D721Med (cell line): ENCODE data around the gene SLC26A11.
"Not testable (repeated sequence)": the region's sequence is repeated elsewhere in the genome, so short reads cannot be mapped to it uniquely, and the experiment has no call there.

Experiments used
- DNase-seq: peaks from one replicate; pipeline ENCODE4 v3.0.0; 2011; ENCODE audit warnings: low spot score; ENCODE audit not compliant: insufficient read length
- FAIRE-seq: peaks from 2 replicates; lab custom pipeline; 2011; peaks lifted over from hg19 to GRCh38; lab: Jason Lieb, UNC
- TF ChIP-seq, protein P1 (sequence below): IDR thresholded peaks from 2 replicates; pipeline ENCODE4 v1.5.1; 2012; ENCODE audit warnings: mild to moderate bottlenecking, control low read depth; ENCODE audit not compliant: insufficient read depth; ENCODE audit errors: missing control alignments

SLC26A11 gene

DNA sequence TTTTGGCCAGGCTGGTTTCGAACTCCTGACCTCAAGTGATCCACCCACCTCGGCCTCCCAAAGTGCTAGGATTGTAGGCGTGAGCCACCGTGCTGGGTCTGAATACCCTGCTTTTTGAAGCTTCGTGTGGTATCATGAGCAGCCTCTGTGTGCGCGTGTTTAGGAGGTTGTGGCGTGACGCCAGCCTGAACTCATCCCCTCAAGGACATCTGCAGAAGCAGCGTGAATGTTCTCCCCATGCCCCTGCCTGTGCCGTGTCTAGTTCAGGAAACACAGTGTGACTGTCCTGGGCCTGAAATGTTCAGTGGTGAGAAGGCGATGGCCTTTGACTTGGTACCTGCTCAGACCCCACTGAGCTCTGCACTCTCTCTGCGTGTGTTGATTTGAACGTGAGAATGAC is 76.0 kb downstream of the SLC26A11 start:
- DNase-seq: no peak
- TF ChIP-seq, protein P1, sequence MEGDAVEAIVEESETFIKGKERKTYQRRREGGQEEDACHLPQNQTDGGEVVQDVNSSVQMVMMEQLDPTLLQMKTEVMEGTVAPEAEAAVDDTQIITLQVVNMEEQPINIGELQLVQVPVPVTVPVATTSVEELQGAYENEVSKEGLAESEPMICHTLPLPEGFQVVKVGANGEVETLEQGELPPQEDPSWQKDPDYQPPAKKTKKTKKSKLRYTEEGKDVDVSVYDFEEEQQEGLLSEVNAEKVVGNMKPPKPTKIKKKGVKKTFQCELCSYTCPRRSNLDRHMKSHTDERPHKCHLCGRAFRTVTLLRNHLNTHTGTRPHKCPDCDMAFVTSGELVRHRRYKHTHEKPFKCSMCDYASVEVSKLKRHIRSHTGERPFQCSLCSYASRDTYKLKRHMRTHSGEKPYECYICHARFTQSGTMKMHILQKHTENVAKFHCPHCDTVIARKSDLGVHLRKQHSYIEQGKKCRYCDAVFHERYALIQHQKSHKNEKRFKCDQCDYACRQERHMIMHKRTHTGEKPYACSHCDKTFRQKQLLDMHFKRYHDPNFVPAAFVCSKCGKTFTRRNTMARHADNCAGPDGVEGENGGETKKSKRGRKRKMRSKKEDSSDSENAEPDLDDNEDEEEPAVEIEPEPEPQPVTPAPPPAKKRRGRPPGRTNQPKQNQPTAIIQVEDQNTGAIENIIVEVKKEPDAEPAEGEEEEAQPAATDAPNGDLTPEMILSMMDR: no peak
- FAIRE-seq: no peak

- DNase-seq: no peak
- no peak for FAIRE-seq
- TF ChIP-seq, protein P1: no peak
Measured at GRCh38 chr17:80297996-80298560, 77.9 kb downstream of the SLC26A11 start.

DNA sequence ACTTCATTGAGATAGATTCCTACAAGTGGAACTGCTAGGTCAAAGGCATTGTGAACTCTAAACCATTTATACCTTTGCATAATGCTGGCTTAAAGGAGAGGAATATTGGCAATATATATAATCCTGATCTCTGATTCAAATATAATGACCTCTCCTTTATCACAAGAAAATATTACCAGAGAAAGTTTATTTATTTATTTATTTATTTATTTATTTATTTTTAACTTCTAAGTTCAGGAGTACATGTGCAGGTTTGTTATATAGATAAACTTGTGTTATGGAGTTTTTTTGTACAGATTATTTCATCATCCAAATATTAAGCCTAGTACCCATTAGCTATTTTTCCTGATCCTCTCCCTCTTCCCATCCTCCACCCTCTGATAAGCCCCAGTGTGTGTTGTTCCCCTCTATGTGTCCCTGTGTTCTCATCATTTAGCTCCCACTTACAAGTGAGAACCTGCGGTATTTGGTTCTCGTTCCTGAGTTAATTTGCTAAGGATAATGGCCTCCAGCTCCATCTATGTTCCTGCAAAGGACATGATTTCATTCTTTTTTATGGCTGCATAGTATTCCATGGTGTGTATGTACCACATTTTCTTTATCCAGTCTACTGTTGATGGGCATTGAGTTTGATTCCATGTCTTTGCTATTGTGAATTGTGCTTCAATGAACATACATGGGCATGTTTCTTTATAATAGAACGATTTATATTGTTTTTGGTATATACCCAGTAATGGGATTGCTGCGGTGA is 79.3 kb downstream of the SLC26A11 start:
- DNase-seq, FAIRE-seq: not testable (repeated sequence)

DNA sequence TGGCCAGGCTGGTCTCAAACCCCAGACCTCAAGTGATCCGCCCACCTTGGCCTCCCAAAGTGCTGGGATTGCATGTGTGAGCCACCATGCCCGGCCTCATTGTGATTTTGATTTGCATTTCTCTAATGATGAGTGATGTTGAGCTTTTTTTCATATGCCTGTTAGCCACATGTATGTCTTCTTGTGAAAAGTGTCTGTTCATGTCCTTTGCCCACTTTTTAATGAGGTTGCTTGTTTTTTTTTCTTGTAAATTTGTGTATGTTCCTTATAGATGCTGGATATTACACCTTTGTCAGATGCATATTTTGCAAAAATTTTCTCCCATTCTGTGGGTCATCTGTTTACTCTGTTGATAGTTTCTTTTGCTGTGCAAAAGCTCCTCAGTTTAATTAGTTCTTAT is 80.5 kb downstream of the SLC26A11 start:
- not testable (repeated sequence) for DNase-seq, FAIRE-seq
